ENCODE measurements around the gene KIF21B. TPM values are rescaled to one million over a fixed set of nuclear protein-coding genes. Genes with fewer than 3 reads are reported as not detected.

Gene KIF21B
- total and polyA plus RNA-seq, 9 of the 15 experiments (the other 6 are each of a cell fraction or from before 2014, with no cell fraction given): 0.46 to 13.4 (median 5.9) TPM

DNA sequence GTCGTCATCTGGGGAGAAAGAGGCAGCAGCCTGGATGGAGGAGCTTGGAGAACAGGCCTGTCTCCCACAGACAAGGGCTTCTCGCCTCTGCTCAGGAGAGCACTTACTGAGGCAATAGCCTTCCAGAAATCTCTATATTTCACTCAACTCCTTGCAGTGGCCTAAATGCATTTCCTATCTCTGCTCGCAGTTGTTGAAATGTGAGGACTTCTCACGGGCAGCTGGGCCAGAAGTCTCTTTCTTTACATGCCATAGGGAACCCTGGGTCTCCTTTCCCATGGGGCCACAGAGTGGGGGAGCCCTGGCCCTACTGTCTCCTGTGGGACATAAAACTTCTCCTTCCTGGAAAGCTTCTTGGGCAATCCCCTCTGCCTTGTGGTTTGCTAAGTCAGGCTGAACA, 43.5 kb upstream of the KIF21B start (continued):
- TF ChIP-seq, protein P1, sequence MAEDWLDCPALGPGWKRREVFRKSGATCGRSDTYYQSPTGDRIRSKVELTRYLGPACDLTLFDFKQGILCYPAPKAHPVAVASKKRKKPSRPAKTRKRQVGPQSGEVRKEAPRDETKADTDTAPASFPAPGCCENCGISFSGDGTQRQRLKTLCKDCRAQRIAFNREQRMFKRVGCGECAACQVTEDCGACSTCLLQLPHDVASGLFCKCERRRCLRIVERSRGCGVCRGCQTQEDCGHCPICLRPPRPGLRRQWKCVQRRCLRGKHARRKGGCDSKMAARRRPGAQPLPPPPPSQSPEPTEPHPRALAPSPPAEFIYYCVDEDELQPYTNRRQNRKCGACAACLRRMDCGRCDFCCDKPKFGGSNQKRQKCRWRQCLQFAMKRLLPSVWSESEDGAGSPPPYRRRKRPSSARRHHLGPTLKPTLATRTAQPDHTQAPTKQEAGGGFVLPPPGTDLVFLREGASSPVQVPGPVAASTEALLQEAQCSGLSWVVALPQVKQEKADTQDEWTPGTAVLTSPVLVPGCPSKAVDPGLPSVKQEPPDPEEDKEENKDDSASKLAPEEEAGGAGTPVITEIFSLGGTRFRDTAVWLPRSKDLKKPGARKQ (CRISPR knock-in tag; IDR thresholded peaks at IDR 0.05): no peak
- TF ChIP-seq BCL6 (CRISPR knock-in tag; IDR thresholded peaks at IDR 0.05) (no peak), SNRNP70 (optimal IDR thresholded peaks at IDR 0.05; ENCODE audit: low read depth, low read length) (no peak), SREBF2 (CRISPR knock-in tag; IDR thresholded peaks at IDR 0.05) (no peak)
- TF ChIP-seq, protein P2, sequence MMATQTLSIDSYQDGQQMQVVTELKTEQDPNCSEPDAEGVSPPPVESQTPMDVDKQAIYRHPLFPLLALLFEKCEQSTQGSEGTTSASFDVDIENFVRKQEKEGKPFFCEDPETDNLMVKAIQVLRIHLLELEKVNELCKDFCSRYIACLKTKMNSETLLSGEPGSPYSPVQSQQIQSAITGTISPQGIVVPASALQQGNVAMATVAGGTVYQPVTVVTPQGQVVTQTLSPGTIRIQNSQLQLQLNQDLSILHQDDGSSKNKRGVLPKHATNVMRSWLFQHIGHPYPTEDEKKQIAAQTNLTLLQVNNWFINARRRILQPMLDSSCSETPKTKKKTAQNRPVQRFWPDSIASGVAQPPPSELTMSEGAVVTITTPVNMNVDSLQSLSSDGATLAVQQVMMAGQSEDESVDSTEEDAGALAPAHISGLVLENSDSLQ (IDR thresholded peaks at IDR 0.05): no peak

DNA sequence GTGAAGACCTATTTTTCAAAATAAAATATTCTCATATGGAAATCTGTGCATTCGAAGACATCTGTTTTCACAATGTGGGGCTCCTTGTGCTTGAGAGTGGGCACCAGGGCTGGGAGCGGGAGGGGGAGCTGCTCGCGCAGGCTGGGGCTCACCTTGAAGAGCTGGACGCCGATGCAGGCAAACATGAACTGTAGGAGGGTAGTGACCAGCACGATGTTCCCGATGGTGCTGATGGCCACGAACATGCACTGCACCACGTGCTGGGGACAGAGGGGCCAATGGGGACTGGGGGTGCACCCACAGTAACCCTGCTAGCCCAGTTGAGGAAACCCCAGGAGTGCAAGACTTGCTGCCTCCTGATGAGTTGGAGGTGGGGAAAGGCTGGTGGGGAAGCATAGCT, 42.2 kb upstream of the KIF21B start:
- H4K20me1 ChIP-seq (replicated peaks; ENCODE audit: control insufficient read depth, insufficient read depth, low read length): peaks cover 26% of the 10 kb centered on the region
- H3K9me3 ChIP-seq (replicated peaks; ENCODE audit: control insufficient read depth, insufficient read depth, low read depth, low read length): no peaks in the 10 kb centered on the region
- H3K4me2 ChIP-seq (ENCODE audit: insufficient read depth, low read length): no peak overlapping the region
- no peaks in the 10 kb centered on the region for H3K4me1 ChIP-seq (replicated peaks in 1 of 2; ENCODE audit: control insufficient read depth in 2 of 2, insufficient read depth in 2 of 2, low read length in 2 of 2)
- no peak overlapping the region for H3K27ac ChIP-seq (ENCODE audit: extremely low read depth, low read depth, low read length)
- H3K4me3 ChIP-seq: no peak overlapping the region
- BruUV-seq (replicated peaks): no TSS peak
- POLR2A ChIA-PET: no interaction called here
- in situ Hi-C loops (cut with MboI): no loop called here
- intact Hi-C loops (cut with micrococcal nuclease): no loop called here
- H2AFZ ChIP-seq (ENCODE audit: low read depth, low read length): no peak overlapping the region
- FAIRE-seq (no peak), DNase-seq (ENCODE audit: extremely low read depth in 1 of 4, low spot score in 3 of 4) (no peak), ATAC-seq (no peak)
- H3K9me1 ChIP-seq (ENCODE audit: control insufficient read depth, insufficient read depth, low read length): peaks cover 4% of the 10 kb centered on the region
- H3K36me3 ChIP-seq (ENCODE audit: control insufficient read depth, insufficient read depth, low read length): no peaks in the 10 kb centered on the region
- WGBS (ENCODE audit: insufficient coverage, low coverage, missing lambda C conversion rate): 3% methylated on average over 10 of the region's 10 CpGs
- H3K9ac ChIP-seq (ENCODE audit: insufficient read depth in 1 of 2, low read depth in 2 of 2, low read length in 2 of 2): peak overlapping the region in 1 of 2 experiments; percentile 26; a peak in 1 of 4 replicates
- peaks cover 58 to 85% of the 10 kb centered on the region in 2 experiments for H3K27me3 ChIP-seq (ENCODE audit: control insufficient read depth in 2 of 2, insufficient read depth in 2 of 2, low read length in 2 of 2)
- no peaks in the 10 kb centered on the region for H3K79me2 ChIP-seq (ENCODE audit: control insufficient read depth, insufficient read depth, low read length)
- CTCF ChIA-PET (ENCODE audit: low intra/inter-chr PET ratio): no interaction called here
- TF ChIP-seq POLR2A (conservative IDR thresholded peaks at IDR 0.05) (no peak), HMG20A (CRISPR knock-in tag; conservative IDR thresholded peaks at IDR 0.05) (no peak), FOXA1 (IDR thresholded peaks at IDR 0.05; ENCODE audit: borderline replicate concordance) (no peak), U2AF1 (optimal IDR thresholded peaks at IDR 0.05; ENCODE audit: low read depth, low read length) (no peak), NFRKB (IDR thresholded peaks at IDR 0.05; ENCODE audit: low read depth) (no peak)
